A549 (cell line): Measurements from ENCODE around the gene TRMT1L. TPM values are rescaled to one million over a fixed set of nuclear protein-coding genes. Genes with fewer than 3 reads are reported as not detected.

Source experiments
- ATAC-seq, 2 experiments: fragments of 200-7000 bp in 1 of 2; fragments of >200 bp in 1 of 2; cut with Nextera tagmentation in 1 of 2; cut with Tn5 transposase in 1 of 2; 3 replicates each; pipeline versions ENCODE4 v1.8.0 to v1.9.1; 2018 to 2020; ENCODE audit warnings: mild to moderate bottlenecking in 1 of 2, moderate library complexity in 1 of 2
- CTCF ChIA-PET: fragments of 300-600 bp; sonication (Branson Sonifier 250); formaldehyde crosslinking; extraction: SDS; loops from one replicate; lab custom pipeline; 2021; ENCODE audit warnings: antibody characterized with exemption, inconsistent platforms; lab: Yijun Ruan, JAX
- POLR2A ChIA-PET: fragments of 350-600 bp; formaldehyde crosslinking; extraction: SDS; loops from one replicate; lab custom pipeline; 2021; ENCODE audit warnings: antibody characterized with exemption, inconsistent platforms; lab: Yijun Ruan, JAX
- DNase-seq, 2 experiments: peaks; one replicate each; pipeline versions ENCODE4 v3.0.0 to v3.0.0-alpha.2; 2011 to 2016; ENCODE audit warnings: low read depth in 1 of 2, low spot score in 1 of 2
- FAIRE-seq: peaks from 2 replicates; lab custom pipeline; 2011; peaks lifted over from hg19 to GRCh38; lab: Jason Lieb, UNC
- H3K27ac ChIP-seq, 2 experiments: fragments of >200 bp; sonication (Bioruptor Twin); formaldehyde crosslinking; 3 replicates each; pipeline ENCODE4 v1.5.1; 2016 to 2017
- H3K4me1 ChIP-seq: fragments of >200 bp; sonication (Bioruptor Twin); formaldehyde crosslinking; 3 replicates; pipeline ENCODE4 v1.6.1; 2016
- H3K4me2 ChIP-seq: fragments of >200 bp; sonication (Bioruptor Twin); formaldehyde crosslinking; 3 replicates; pipeline ENCODE4 v1.6.1; 2016
- H3K4me3 ChIP-seq: fragments of >200 bp; sonication (Bioruptor Twin); formaldehyde crosslinking; 3 replicates; pipeline ENCODE4 v1.5.1; 2016
- H3K9me3 ChIP-seq: fragments of >200 bp; sonication (Bioruptor Twin); formaldehyde crosslinking; 3 replicates; pipeline ENCODE4 v1.6.1; 2016
- ATOH8 ChIP-seq: fragments of 250-450 bp; sonication (Bioruptor Pico); IDR thresholded peaks from 2 replicates; pipeline ENCODE4 v1.5.0; 2020; ENCODE audit warnings: low read depth, mild to moderate bottlenecking, moderate library complexity
- BCL3 ChIP-seq: fragments of >200 bp; sonication (Bioruptor Twin); formaldehyde crosslinking; IDR thresholded peaks from 3 replicates; pipeline ENCODE4 v1.6.1; 2016
- BHLHE40 ChIP-seq: IDR thresholded peaks from 2 replicates; pipeline ENCODE4 v1.6.1; 2012; ENCODE audit warnings: low read depth, low read length, inconsistent platforms
- CHD4 ChIP-seq: fragments of 200-600 bp; sonication (generic); IDR thresholded peaks from 2 replicates; pipeline ENCODE4 v1.6.1; 2016; ENCODE audit warnings: antibody characterized with exemption, mild to moderate bottlenecking, borderline replicate concordance
- E2F6 ChIP-seq: IDR thresholded peaks from 2 replicates; pipeline ENCODE4 v1.6.1; 2012; ENCODE audit warnings: low read depth, borderline replicate concordance
- FOSB ChIP-seq: fragments of 250-450 bp; sonication (Bioruptor Pico); IDR thresholded peaks from 2 replicates; pipeline ENCODE4 v1.5.0; 2020; ENCODE audit warnings: mild to moderate bottlenecking, moderate library complexity
- GATA3 ChIP-seq: IDR thresholded peaks from 2 replicates; pipeline ENCODE4 v1.6.1; 2012; ENCODE audit warnings: borderline replicate concordance
- HOXA7 ChIP-seq: fragments of 250-450 bp; sonication (Bioruptor Pico); IDR thresholded peaks from 2 replicates; pipeline ENCODE4 v1.5.0; 2020; ENCODE audit warnings: mild to moderate bottlenecking, moderate library complexity
- HOXB13 ChIP-seq: fragments of 250-450 bp; sonication (Bioruptor Pico); IDR thresholded peaks from 2 replicates; pipeline ENCODE4 v1.5.0; 2020; ENCODE audit warnings: low read depth, mild to moderate bottlenecking, moderate library complexity
- JUN ChIP-seq, 2 experiments: fragments of >200 bp; sonication (Bioruptor Twin); formaldehyde crosslinking; IDR thresholded peaks; 2 replicates in 1 of 2; 3 replicates in 1 of 2; pipeline ENCODE4 v1.6.1; 2016 to 2017
- MAFK ChIP-seq: fragments of 450-650 bp; IDR thresholded peaks from 2 replicates; pipeline ENCODE4 v1.6.1; 2014; ENCODE audit not compliant: partially characterized antibody
- MAZ ChIP-seq: fragments of 150-350 bp; IDR thresholded peaks from 2 replicates; pipeline ENCODE4 v1.6.1; 2014; ENCODE audit warnings: antibody characterized with exemption, low read depth, low read length, borderline replicate concordance
- NFE2L2 ChIP-seq: fragments of 150-350 bp; conservative IDR thresholded peaks from 2 replicates; pipeline ENCODE4 v1.6.1; 2014; ENCODE audit warnings: low read length
- NPAS2 ChIP-seq: fragments of 250-450 bp; sonication (Bioruptor Pico); IDR thresholded peaks from 2 replicates; pipeline ENCODE4 v1.8.0; 2022; ENCODE audit warnings: mild to moderate bottlenecking, moderate library complexity, borderline replicate concordance
- PBX3 ChIP-seq: IDR thresholded peaks from 2 replicates; pipeline ENCODE4 v1.6.1; 2012
- RAD21 ChIP-seq, 2 experiments: fragments of >200 bp in 1 of 2; sonication (Bioruptor Twin) in 1 of 2; formaldehyde crosslinking in 1 of 2; IDR thresholded peaks in 1 of 2; conservative IDR thresholded peaks in 1 of 2; 2 replicates in 1 of 2; 3 replicates in 1 of 2; pipeline ENCODE4 v1.6.1; 2012 to 2018; ENCODE audit warnings: inconsistent platforms in 1 of 2
- RARB ChIP-seq: fragments of 250-450 bp; sonication (Bioruptor Pico); IDR thresholded peaks from 2 replicates; pipeline ENCODE4 v1.8.0; 2021; ENCODE audit warnings: mild to moderate bottlenecking, moderate library complexity
- RFX5 ChIP-seq: fragments of 450-650 bp; IDR thresholded peaks from 2 replicates; pipeline ENCODE4 v1.7.1; 2014; ENCODE audit warnings: antibody characterized with exemption, mild to moderate bottlenecking, moderate library complexity
- TFCP2L1 ChIP-seq: fragments of 250-450 bp; sonication (Bioruptor Pico); IDR thresholded peaks from 2 replicates; pipeline ENCODE4 v1.5.0; 2021; ENCODE audit warnings: mild to moderate bottlenecking
- TP53 ChIP-seq: fragments of 250-450 bp; sonication (Bioruptor Pico); IDR thresholded peaks from 2 replicates; pipeline ENCODE4 v1.5.0; 2021; ENCODE audit warnings: mild to moderate bottlenecking, moderate library complexity
- WGBS: methylation state at CpG from one replicate; pipeline ENCODE4 v1.1.6; 2017; ENCODE audit errors: missing lambda C conversion rate; 5-methylcytosine and 5-hydroxymethylcytosine counted together
- polyA plus RNA-seq, 4 experiments: library from polyadenylated mRNA; depleted of rRNA in 3 of 4; stranded (reverse); fragments of >200 nt; fragmentation: RNase III in 1 of 4; extraction: RNeasy Plus Mini Kit Qiagen cat#74134 plus additional on column Dnase treatment in 1 of 4; gene quantifications; 2 replicates in 3 of 4; 3 replicates in 1 of 4; pipeline ENCODE4 v1.2.3, GENCODE V29; 2011 to 2017

TRMT1L gene
- polyA plus RNA-seq, 2 of the 4 experiments (the other 2 are of a cell fraction): 17.3 to 45.1 TPM

- H3K4me2 ChIP-seq: no peak overlapping the region
- ChIA-PET CTCF (interaction anchor here (0.6 kb wide), 1 partner anchor 389 kb away, joined by 4 read pairs; no protein-coding TSS in a partner anchor), POLR2A (no interaction called here)
- FAIRE-seq (no peak), ATAC-seq (no peak), DNase-seq (no peak)
- no peak overlapping the region for H3K27ac ChIP-seq
- H3K4me3 ChIP-seq: no peak overlapping the region
- whole genome bisulfite sequencing: 97% methylated on average over 4 of the region's 4 CpGs
- no peaks in the 10 kb centered on the region for H3K9me3 ChIP-seq
- no peaks in the 10 kb centered on the region for H3K4me1 ChIP-seq
- TF ChIP-seq TP53 (CRISPR knock-in tag): no peak
- TF ChIP-seq HOXA7 (CRISPR knock-in tag): no peak
- TF ChIP-seq PBX3: no peak
- no peak for TF ChIP-seq BCL3
Measured at GRCh38 chr1:185139246-185139645, 17.5 kb downstream of the TRMT1L start.

GRCh38 chr1:185137896-185138545, 18.7 kb downstream of the TRMT1L start:
- TF ChIP-seq FOSB (CRISPR knock-in tag) (no peak), RAD21 (conservative IDR thresholded peaks at IDR 0.05 in 1 of 2, IDR thresholded peaks at IDR 0.05 in 1 of 2) (no peak), BCL3 (no peak), GATA3 (no peak), BHLHE40 (no peak), NPAS2 (no peak), TFCP2L1 (CRISPR knock-in tag) (no peak), E2F6 (no peak), JUN (IDR thresholded peaks at IDR 0.05) (no peak), NFE2L2 (no peak), CHD4 (no peak), ATOH8 (CRISPR knock-in tag) (no peak), RARB (CRISPR knock-in tag) (no peak), MAFK (no peak), MAZ (no peak), RFX5 (no peak), HOXB13 (CRISPR knock-in tag) (no peak)
- Histone ChIP-seq H3K9me3 (peaks cover 2% of the 10 kb centered on the region; the same call in 1 of the 3 replicates), H3K4me1 (no peaks in the 10 kb centered on the region), H3K27ac (no peak overlapping the region), H3K4me2 (no peak overlapping the region), H3K4me3 (no peak overlapping the region)
- CTCF ChIA-PET: no interaction called here
- WGBS: 89% methylated on average over 1 of the region's 1 CpG
- FAIRE-seq (no peak), DNase-seq (no peak), ATAC-seq (no peak)
- POLR2A ChIA-PET: no interaction called here
